ENCODE measurements around the gene DNASE1L1. TPM values are rescaled to one million over a fixed set of nuclear protein-coding genes. Genes with fewer than 3 reads are reported as not detected.

DNASE1L1 gene
- total and polyA plus RNA-seq, 4 experiments from 2014 or later: 14.0 to 26.3 (median 20.7) TPM

DNA sequence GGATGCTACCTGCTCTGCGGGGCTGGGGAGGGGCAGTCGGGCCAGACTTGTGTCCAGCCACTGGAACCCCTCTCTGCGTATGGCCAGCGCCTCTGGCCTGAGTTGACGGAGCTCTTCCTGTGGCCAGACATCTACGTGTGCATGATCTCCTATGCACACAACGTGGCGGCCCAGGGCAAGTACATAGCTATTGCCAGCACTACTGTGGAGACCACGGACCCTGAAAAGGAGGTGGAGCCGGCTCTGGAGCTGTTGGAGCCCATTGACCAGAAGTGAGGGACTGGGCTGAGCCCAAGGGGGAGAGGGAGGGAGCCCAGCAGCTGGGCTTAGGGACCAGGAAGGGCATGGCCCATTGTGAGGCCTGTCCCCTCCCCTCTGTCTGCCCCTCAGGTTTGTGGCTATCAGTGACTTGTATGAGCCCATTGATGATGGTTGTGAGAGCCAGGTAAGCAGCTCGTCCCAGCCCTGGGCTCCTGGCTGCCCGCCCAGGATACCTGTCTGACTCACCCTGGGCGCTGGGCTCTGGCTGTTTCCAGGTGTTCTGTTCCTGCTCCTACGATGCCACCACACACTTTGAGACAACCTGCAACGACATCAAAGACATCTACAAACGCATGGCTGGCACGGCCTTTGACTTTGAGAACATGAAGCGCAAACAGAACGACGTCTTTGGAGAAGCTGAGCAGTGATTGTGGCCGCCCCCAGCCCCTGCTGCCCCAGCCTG is 33.1 kb upstream of the DNASE1L1 start:
- peaks cover 12 to 63% (median 29%) of the 10 kb centered on the region in 4 donors for H3K4me1 Mint-ChIP-seq
- CTCF ChIA-PET (ENCODE audit: partially characterized antibody): no interaction called here
- intact Hi-C loops (cut with micrococcal nuclease): loop anchor here (5.0 kb wide), 2 partner anchors 35 to 50 kb away; partner anchors contain the start of genes LAGE3 and SLC10A3
- Histone ChIP-seq H3K4me1 (ENCODE audit: insufficient read depth, low read length) (peaks cover 63% of the 10 kb centered on the region), H3K4me3 (ENCODE audit: low read length in 2 of 2) (no peak overlapping the region), H3K36me3 (ENCODE audit: insufficient read depth, low read length) (no peaks in the 10 kb centered on the region), H3K27me3 (ENCODE audit: insufficient read depth, low read length) (no peaks in the 10 kb centered on the region), H3K27ac (ENCODE audit: low read depth, low read length) (peak overlapping the region; percentile 15), H3K9me3 (ENCODE audit: control insufficient read depth in 1 of 2, low read length in 2 of 2) (no peaks in the 10 kb centered on the region)
- no peak for DNase-seq
- H3K27ac Mint-ChIP-seq: peak overlapping the region; percentile 57 to 91 (median 81)
- POLR2A ChIA-PET (ENCODE audit: partially characterized antibody): interaction anchor here (0.7 to 8.5 kb wide), 9 partner anchors 10 to 95 kb away, joined by 3 to 42 read pairs (median 6); partner anchors contain the start of genes DNASE1L1, FAM3A, PLXNA3 and RPL10
- peaks cover 0 to 21% of the 10 kb centered on the region in 2 donors for H3K36me3 Mint-ChIP-seq
- H3K4me3 Mint-ChIP-seq: peak overlapping the region in 6 of 8 donors; percentile 38 to 76 (median 70)
- H3K9me3 Mint-ChIP-seq: peaks cover 0 to 6% (median 0%) of the 10 kb centered on the region in 8 donors
- H3K27me3 Mint-ChIP-seq: no peaks in the 10 kb centered on the region

DNA sequence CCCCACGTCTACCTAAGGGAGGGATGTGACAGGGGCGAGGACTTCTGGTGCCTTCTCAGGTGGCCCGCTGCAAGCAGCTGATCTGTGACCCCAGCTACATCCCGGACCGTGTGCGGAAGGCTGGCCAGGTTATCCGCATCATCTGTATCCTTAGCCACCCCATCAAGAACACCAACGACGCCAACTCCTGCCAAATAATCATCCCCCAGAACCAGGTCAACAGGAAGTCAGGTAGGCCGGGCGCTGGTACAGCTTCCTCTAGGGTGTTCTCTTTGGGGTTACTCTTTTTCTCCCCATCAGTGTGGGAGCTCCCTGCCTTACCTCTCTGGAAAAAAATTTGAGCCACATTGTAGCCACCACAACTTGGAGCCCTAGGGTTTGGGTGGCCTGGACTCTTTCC is 32.5 kb upstream of the DNASE1L1 start:
- CTCF ChIA-PET (ENCODE audit: partially characterized antibody): no interaction called here
- Histone ChIP-seq H3K27ac (ENCODE audit: low read depth, low read length) (peak overlapping the region; percentile 15), H3K27me3 (ENCODE audit: insufficient read depth, low read length) (no peaks in the 10 kb centered on the region), H3K4me1 (ENCODE audit: insufficient read depth, low read length) (peaks cover 63% of the 10 kb centered on the region), H3K4me3 (ENCODE audit: low read length in 2 of 2) (no peak overlapping the region), H3K36me3 (ENCODE audit: insufficient read depth, low read length) (no peaks in the 10 kb centered on the region), H3K9me3 (ENCODE audit: control insufficient read depth in 1 of 2, low read length in 2 of 2) (no peaks in the 10 kb centered on the region)
- peaks cover 9 to 57% (median 29%) of the 10 kb centered on the region in 4 donors for H3K4me1 Mint-ChIP-seq
- no peaks in the 10 kb centered on the region for H3K27me3 Mint-ChIP-seq
- peak overlapping the region in 7 of 8 donors; percentile 38 to 76 (median 69) for H3K4me3 Mint-ChIP-seq
- DNase-seq: peak; percentile 29 to 57 (median 43)
- peaks cover 0 to 19% of the 10 kb centered on the region in 2 donors for H3K36me3 Mint-ChIP-seq
- peaks cover 0 to 6% (median 0%) of the 10 kb centered on the region in 8 donors for H3K9me3 Mint-ChIP-seq
- POLR2A ChIA-PET (ENCODE audit: partially characterized antibody): interaction anchor here (0.7 to 8.5 kb wide), 11 partner anchors 9 to 95 kb away, joined by 3 to 42 read pairs (median 6); partner anchors contain the start of genes DNASE1L1, FAM3A, PLXNA3 and RPL10
- H3K27ac Mint-ChIP-seq: peak overlapping the region; percentile 47 to 91 (median 81)
- intact Hi-C loops (cut with micrococcal nuclease): loop anchor here (5.0 kb wide), 2 partner anchors 36 to 51 kb away; partner anchors contain the start of genes LAGE3 and SLC10A3

DNA sequence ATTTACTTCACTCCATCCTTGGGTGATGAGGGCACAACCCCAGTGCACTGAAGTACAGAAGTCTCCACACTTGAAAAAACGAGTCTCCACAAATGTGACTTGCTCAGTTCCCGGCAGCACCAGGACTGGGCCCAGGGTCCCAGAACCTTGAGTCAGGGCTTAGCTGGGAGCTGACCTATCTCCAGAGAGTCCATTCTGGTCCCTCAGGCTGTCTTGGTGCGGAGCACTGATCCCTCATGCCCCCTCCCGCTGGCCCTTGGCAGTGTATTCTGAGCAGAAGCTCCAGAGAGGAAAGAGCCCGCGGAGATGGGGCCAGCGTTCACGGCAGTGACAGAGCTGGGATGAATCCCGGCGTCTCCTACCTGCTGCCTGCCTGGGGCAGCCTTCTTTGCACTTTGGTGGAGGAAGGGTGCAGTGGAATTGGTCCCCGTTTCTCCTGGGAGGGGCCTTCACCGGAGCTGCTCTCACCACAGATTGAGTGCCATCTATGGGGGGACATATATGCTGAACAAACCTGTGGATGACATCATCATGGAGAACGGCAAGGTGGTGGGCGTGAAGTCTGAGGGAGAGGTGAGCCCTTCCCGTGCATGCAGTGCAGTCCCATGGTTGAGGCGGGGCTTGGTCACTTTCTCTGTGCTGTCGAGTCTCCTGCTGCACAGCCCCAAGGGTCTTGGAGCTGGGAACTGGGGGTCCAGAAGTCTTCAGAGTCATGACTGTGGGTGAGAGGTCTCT is 31.7 kb upstream of the DNASE1L1 start:
- Histone ChIP-seq H3K27ac (ENCODE audit: low read depth, low read length) (no peak overlapping the region), H3K4me1 (ENCODE audit: insufficient read depth, low read length) (peaks cover 63% of the 10 kb centered on the region), H3K9me3 (ENCODE audit: control insufficient read depth in 1 of 2, low read length in 2 of 2) (no peaks in the 10 kb centered on the region), H3K36me3 (ENCODE audit: insufficient read depth, low read length) (no peaks in the 10 kb centered on the region), H3K27me3 (ENCODE audit: insufficient read depth, low read length) (no peaks in the 10 kb centered on the region), H3K4me3 (ENCODE audit: low read length in 2 of 2) (no peak overlapping the region)
- no peak for DNase-seq
- no peaks in the 10 kb centered on the region for H3K27me3 Mint-ChIP-seq
- H3K9me3 Mint-ChIP-seq: peaks cover 0 to 6% (median 0%) of the 10 kb centered on the region in 8 donors
- ChIA-PET CTCF (ENCODE audit: partially characterized antibody) (no interaction called here), POLR2A (ENCODE audit: partially characterized antibody) (interaction anchor here (0.7 to 8.5 kb wide), 13 partner anchors 9 to 96 kb away, joined by 3 to 42 read pairs (median 4); partner anchors contain the start of genes DNASE1L1, PLXNA3, RPL10 and SLC10A3)
- intact Hi-C loops (cut with micrococcal nuclease): loop anchor here (5.0 kb wide), 2 partner anchors 37 to 52 kb away; partner anchors contain the start of genes LAGE3 and SLC10A3
- H3K36me3 Mint-ChIP-seq: peaks cover 0 to 26% of the 10 kb centered on the region in 2 donors
- peaks cover 11 to 56% (median 31%) of the 10 kb centered on the region in 4 donors for H3K4me1 Mint-ChIP-seq
- peak overlapping the region; percentile 62 to 84 (median 74) for H3K27ac Mint-ChIP-seq
- peak overlapping the region in 2 of 8 donors; percentile 46 to 50 for H3K4me3 Mint-ChIP-seq

DNA sequence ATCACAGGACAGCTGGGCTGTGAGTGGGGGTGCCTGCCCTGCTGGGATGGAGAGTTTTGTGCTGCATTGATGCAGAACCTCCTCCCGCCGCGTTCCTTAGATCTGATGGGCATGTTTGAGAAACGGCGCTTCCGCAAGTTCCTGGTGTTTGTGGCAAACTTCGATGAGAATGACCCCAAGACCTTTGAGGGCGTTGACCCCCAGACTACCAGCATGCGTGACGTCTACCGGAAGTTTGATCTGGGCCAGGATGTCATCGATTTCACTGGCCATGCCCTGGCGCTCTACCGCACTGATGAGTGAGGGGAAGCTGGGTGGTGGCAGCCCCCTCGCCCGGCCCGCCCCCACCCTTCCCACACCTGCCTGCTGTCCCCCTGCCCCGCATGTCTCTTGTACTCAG is 30.8 kb upstream of the DNASE1L1 start:
- ChIA-PET CTCF (ENCODE audit: partially characterized antibody) (no interaction called here), POLR2A (ENCODE audit: partially characterized antibody) (interaction anchor here (0.6 to 1.6 kb wide), 4 partner anchors 41 to 51 kb away, joined by 3 to 5 read pairs (median 4); partner anchors contain the start of genes RPL10 and SLC10A3)
- Mint-ChIP-seq H3K27ac (peak overlapping the region in 2 of 7 donors; percentile 46 to 81), H3K27me3 (no peaks in the 10 kb centered on the region), H3K9me3 (peaks cover 0 to 6% (median 0%) of the 10 kb centered on the region in 8 donors), H3K36me3 (peaks cover 0 to 26% of the 10 kb centered on the region in 2 donors), H3K4me3 (peak overlapping the region in 2 of 8 donors; percentile 4 to 61), H3K4me1 (peaks cover 11 to 51% (median 31%) of the 10 kb centered on the region in 4 donors)
- no peak overlapping the region for H3K27ac ChIP-seq (ENCODE audit: low read depth, low read length)
- H3K36me3 ChIP-seq (ENCODE audit: insufficient read depth, low read length): no peaks in the 10 kb centered on the region
- DNase-seq: no peak
- no peaks in the 10 kb centered on the region for H3K9me3 ChIP-seq (ENCODE audit: control insufficient read depth in 1 of 2, low read length in 2 of 2)
- intact Hi-C loops (cut with micrococcal nuclease): loop anchor here (5.0 kb wide), 3 partner anchors 37 to 77 kb away; partner anchors contain the start of genes FAM3A, LAGE3 and SLC10A3
- H3K4me1 ChIP-seq (ENCODE audit: insufficient read depth, low read length): peaks cover 56% of the 10 kb centered on the region
- H3K4me3 ChIP-seq (ENCODE audit: low read length in 2 of 2): no peak overlapping the region
- no peaks in the 10 kb centered on the region for H3K27me3 ChIP-seq (ENCODE audit: insufficient read depth, low read length)

DNA sequence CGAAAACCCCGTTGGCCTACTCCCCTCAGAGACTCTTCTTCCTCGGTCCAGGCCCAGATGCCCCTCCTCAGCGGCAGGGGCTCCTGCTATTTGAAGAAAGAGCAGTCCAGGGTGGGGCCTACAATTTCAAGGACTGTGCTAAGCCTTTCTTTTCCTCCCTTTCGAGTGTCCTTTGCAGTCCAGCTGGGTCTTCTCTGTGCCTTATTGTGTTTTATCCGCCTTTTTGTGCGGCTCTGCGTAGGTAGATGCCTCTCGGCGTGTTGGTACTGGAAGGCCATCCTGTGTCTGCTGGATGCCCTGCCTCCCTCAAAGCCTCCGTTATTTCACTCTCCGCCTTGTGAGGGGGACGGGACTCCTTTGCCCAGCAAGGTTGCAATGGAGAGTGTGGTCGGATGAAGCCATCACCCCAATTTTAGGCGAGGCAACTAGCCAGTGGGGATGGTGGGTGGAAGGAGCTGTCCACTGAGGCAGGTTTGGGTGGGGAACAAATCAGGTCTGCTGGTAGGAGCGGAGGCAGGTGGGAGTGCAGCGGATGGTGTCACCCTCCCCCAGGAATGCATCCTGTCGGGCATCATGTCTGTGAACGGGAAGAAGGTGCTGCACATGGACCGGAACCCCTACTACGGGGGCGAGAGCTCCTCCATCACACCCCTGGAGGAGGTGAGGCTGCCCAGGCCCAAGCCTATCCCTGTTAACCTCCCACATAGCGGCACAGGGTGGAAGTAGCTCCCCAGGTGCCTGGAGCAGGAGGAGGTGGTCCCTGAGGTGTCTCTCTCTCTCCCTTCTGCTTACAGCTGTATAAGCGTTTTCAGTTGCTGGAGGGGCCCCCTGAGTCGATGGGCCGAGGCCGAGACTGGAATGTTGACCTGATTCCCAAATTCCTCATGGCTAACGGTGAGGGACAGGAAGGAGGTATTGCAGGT is 29.2 kb upstream of the DNASE1L1 start:
- Histone ChIP-seq H3K27me3 (ENCODE audit: insufficient read depth, low read length) (no peaks in the 10 kb centered on the region), H3K36me3 (ENCODE audit: insufficient read depth, low read length) (no peaks in the 10 kb centered on the region), H3K27ac (ENCODE audit: low read depth, low read length) (peak overlapping the region; percentile 63), H3K9me3 (ENCODE audit: control insufficient read depth in 1 of 2, low read length in 2 of 2) (no peaks in the 10 kb centered on the region), H3K4me3 (ENCODE audit: low read length in 2 of 2) (peak overlapping the region; percentile 29 to 40), H3K4me1 (ENCODE audit: insufficient read depth, low read length) (peaks cover 48% of the 10 kb centered on the region)
- Mint-ChIP-seq H3K9me3 (peaks cover 0 to 6% (median 0%) of the 10 kb centered on the region in 8 donors), H3K4me3 (peak overlapping the region; percentile 86 to 89 (median 87)), H3K27me3 (no peaks in the 10 kb centered on the region), H3K4me1 (peaks cover 11 to 45% (median 28%) of the 10 kb centered on the region in 4 donors), H3K36me3 (peaks cover 4 to 30% of the 10 kb centered on the region in 2 donors), H3K27ac (peak overlapping the region; percentile 81 to 97 (median 91))
- ChIA-PET POLR2A (ENCODE audit: partially characterized antibody) (interaction anchor here (0.7 to 1.5 kb wide), 7 partner anchors 9 to 52 kb away, joined by 3 to 7 read pairs (median 4); partner anchors contain the start of gene SLC10A3), CTCF (ENCODE audit: partially characterized antibody) (no interaction called here)
- no peak for DNase-seq
- intact Hi-C loops (cut with micrococcal nuclease): loop anchor here (5.0 kb wide), 1 partner anchor 79 kb away; the partner anchor contains the start of gene FAM3A
